COLO668 (cell line): ENCODE data around the gene CREB3L2.
"Not testable (repeated sequence)": the region's sequence is repeated elsewhere in the genome, so short reads cannot be mapped to it uniquely, and the experiment has no call there.

Experiments
- DNase-seq: peaks from one replicate; lab custom pipeline; 2025; ENCODE audit not compliant: unreplicated experiment; lab: John Stamatoyannopoulos, UW

Gene CREB3L2

GRCh38 chr7:137989094-137989493 is 12.8 kb downstream of the CREB3L2 start:
- DNase-seq: no peak

- DNase-seq: no peak
These were observed 13.9 kb downstream of the CREB3L2 start for GRCh38 chr7:137987968-137988367.

GRCh38 chr7:137987563-137987962 is 14.3 kb downstream of the CREB3L2 start:
- no peak for DNase-seq

GRCh38 chr7:137987018-137987349 is 14.9 kb downstream of the CREB3L2 start:
- no peak for DNase-seq

- DNase-seq: no peak
These were observed 15.5 kb downstream of the CREB3L2 start for GRCh38 chr7:137986252-137987017.

GRCh38 chr7:137985897-137986251 is 16.0 kb downstream of the CREB3L2 start:
- no peak for DNase-seq

- DNase-seq: no peak
These were observed 16.5 kb downstream of the CREB3L2 start for GRCh38 chr7:137985253-137985896.

GRCh38 chr7:137984181-137985041 is 17.5 kb downstream of the CREB3L2 start:
- no peak for DNase-seq

- DNase-seq: no peak
These were observed 18.4 kb downstream of the CREB3L2 start for GRCh38 chr7:137983323-137984008.

- not testable (repeated sequence) for DNase-seq
These were observed 19.5 kb downstream of the CREB3L2 start for GRCh38 chr7:137982394-137982793.

- no peak for DNase-seq
These were observed 20.2 kb downstream of the CREB3L2 start for GRCh38 chr7:137981668-137982067.

GRCh38 chr7:137981175-137981574 is 20.7 kb downstream of the CREB3L2 start:
- DNase-seq: no peak

GRCh38 chr7:137980308-137980707 is 21.6 kb downstream of the CREB3L2 start:
- no peak for DNase-seq

GRCh38 chr7:137978464-137979237 is 23.2 kb downstream of the CREB3L2 start:
- no peak for DNase-seq

GRCh38 chr7:137977173-137977572 is 24.7 kb downstream of the CREB3L2 start:
- no peak for DNase-seq

GRCh38 chr7:137976696-137977095 is 25.2 kb downstream of the CREB3L2 start:
- DNase-seq: no peak

GRCh38 chr7:137976232-137976631 is 25.7 kb downstream of the CREB3L2 start:
- DNase-seq: no peak

- no peak for DNase-seq
These were observed 26.1 kb downstream of the CREB3L2 start for GRCh38 chr7:137975768-137976167.

- DNase-seq: no peak
These were observed 26.7 kb downstream of the CREB3L2 start for GRCh38 chr7:137975221-137975620.

GRCh38 chr7:137974766-137975165 is 27.1 kb downstream of the CREB3L2 start:
- no peak for DNase-seq
